Hepatocyte (in vitro differentiated cells): ENCODE data around the gene ITFG1. TPM values are rescaled to one million over a fixed set of nuclear protein-coding genes. Genes with fewer than 3 reads are reported as not detected.

ENCODE experiments used
- DNase-seq: peaks from one replicate; pipeline ENCODE4 v3.0.0-alpha.2; 2016; ENCODE audit warnings: low spot score
- H2AFZ ChIP-seq: fragments of 200-600 bp; sonication (generic); 2 replicates; pipeline ENCODE4 v1.6.0; 2016; ENCODE audit warnings: antibody characterized with exemption, mild to moderate bottlenecking
- H3K27ac ChIP-seq: fragments of 200-600 bp; sonication (generic); 2 replicates; pipeline ENCODE4 v1.5.1; 2016; ENCODE audit warnings: mild to moderate bottlenecking
- H3K27me3 ChIP-seq: fragments of 200-600 bp; sonication (generic); 2 replicates; pipeline ENCODE4 v1.6.1; 2016
- H3K36me3 ChIP-seq: fragments of 200-600 bp; sonication (generic); replicated peaks from 2 replicates; pipeline ENCODE4 v1.5.1; 2016; ENCODE audit warnings: low read depth; ENCODE audit not compliant: insufficient read depth
- H3K4me1 ChIP-seq: fragments of 200-600 bp; sonication (generic); 2 replicates; pipeline ENCODE4 v1.5.1; 2016; ENCODE audit warnings: mild to moderate bottlenecking, moderate library complexity; ENCODE audit not compliant: insufficient read depth
- H3K4me2 ChIP-seq: fragments of 200-600 bp; sonication (generic); 2 replicates; pipeline ENCODE4 v1.6.0; 2016
- H3K4me3 ChIP-seq: fragments of 200-600 bp; sonication (generic); 2 replicates; pipeline ENCODE4 v1.5.1; 2016; ENCODE audit warnings: mild to moderate bottlenecking
- H3K79me2 ChIP-seq: fragments of 200-600 bp; sonication (generic); 2 replicates; pipeline ENCODE4 v1.6.0; 2017; ENCODE audit warnings: mild to moderate bottlenecking
- H3K9me2 ChIP-seq: fragments of 200-600 bp; sonication (generic); replicated peaks from 2 replicates; pipeline ENCODE4 v1.6.0; 2017; ENCODE audit warnings: mild to moderate bottlenecking; ENCODE audit not compliant: insufficient read depth
- H3K9me3 ChIP-seq: fragments of 200-600 bp; sonication (generic); 2 replicates; pipeline ENCODE4 v1.5.1; 2016; ENCODE audit warnings: low read depth, mild to moderate bottlenecking
- H4K20me1 ChIP-seq: fragments of 200-600 bp; sonication (generic); 2 replicates; pipeline ENCODE4 v1.6.0; 2016; ENCODE audit warnings: mild to moderate bottlenecking; ENCODE audit not compliant: insufficient read depth, poor library complexity, severe bottlenecking
- EZH2 ChIP-seq: fragments of 200-600 bp; sonication (generic); IDR thresholded peaks from 2 replicates; pipeline ENCODE4 v1.6.1; 2016; ENCODE audit warnings: antibody characterized with exemption, mild to moderate bottlenecking, borderline replicate concordance
- EZH2phosphoT487 ChIP-seq: fragments of 200-600 bp; sonication (generic); IDR thresholded peaks from one replicate; pipeline ENCODE4 v1.6.1; 2018; ENCODE audit warnings: antibody characterized with exemption, mild to moderate bottlenecking, low read depth, moderate library complexity; ENCODE audit not compliant: unreplicated experiment, severe bottlenecking
- WGBS: methylation state at CpG from one replicate; pipeline ENCODE4 v1.1.6; 2016; ENCODE audit warnings: low lambda C conversion rate; ENCODE audit errors: missing lambda C conversion rate; 5-methylcytosine and 5-hydroxymethylcytosine counted together
- polyA plus RNA-seq: library from polyadenylated mRNA; unstranded; fragments of >200 nt; fragmentation: Nextera tagmentation; extraction: Ambion mirVana; gene quantifications from 2 replicates; pipeline ENCODE4 v1.2.1, GENCODE V29; 2016
- total RNA-seq: library from RNA; depleted of rRNA; stranded (reverse); fragments of >200 nt; gene quantifications from 2 replicates; pipeline ENCODE4 v1.2.3, GENCODE V29; 2014
- TF ChIP-seq, protein P1 (sequence below): fragments of 200-600 bp; sonication (generic); IDR thresholded peaks from 2 replicates; pipeline ENCODE4 v1.5.1; 2016; ENCODE audit warnings: antibody characterized with exemption, mild to moderate bottlenecking; ENCODE audit not compliant: poor library complexity

The ITFG1 gene
- total and polyA plus RNA-seq, 2 experiments from 2014 or later, result 87.8 to 91.4 TPM

DNA sequence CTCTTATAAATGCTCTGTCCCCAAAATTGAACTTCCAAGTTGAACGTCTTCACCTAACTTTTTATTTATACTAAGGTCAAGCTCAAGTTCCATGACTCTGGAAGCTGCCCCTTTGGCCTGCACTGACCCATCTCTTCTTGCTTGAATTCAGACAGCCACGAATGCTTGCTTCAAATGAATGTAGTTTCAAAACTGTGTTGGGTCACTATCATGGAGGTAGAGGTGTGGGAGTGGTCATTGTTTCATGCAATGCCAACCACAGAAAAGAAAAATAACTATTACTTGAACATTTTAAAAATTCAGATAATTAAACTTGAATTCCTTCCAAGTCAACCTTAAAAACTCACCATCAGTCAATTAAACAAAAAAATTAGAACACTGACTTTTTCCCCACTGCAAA lies 2.5 kb downstream of the ITFG1 start:
- H4K20me1 ChIP-seq, result no peaks in the 10 kb centered on the region
- no peak overlapping the region for H3K27ac ChIP-seq
- no peak overlapping the region for H2AFZ ChIP-seq
- H3K4me2 ChIP-seq, result no peak overlapping the region
- H3K4me1 ChIP-seq, result peaks cover 17% of the 10 kb centered on the region
- H3K27me3 ChIP-seq, result no peaks in the 10 kb centered on the region
- WGBS, result 97% methylated on average over 2 of the region's 2 CpGs
- H3K36me3 ChIP-seq, result no peaks in the 10 kb centered on the region
- no peaks in the 10 kb centered on the region for H3K9me2 ChIP-seq
- no peak for DNase-seq
- TF ChIP-seq EZH2 (no peak), EZH2phosphoT487 (no peak)
- TF ChIP-seq, protein P1, sequence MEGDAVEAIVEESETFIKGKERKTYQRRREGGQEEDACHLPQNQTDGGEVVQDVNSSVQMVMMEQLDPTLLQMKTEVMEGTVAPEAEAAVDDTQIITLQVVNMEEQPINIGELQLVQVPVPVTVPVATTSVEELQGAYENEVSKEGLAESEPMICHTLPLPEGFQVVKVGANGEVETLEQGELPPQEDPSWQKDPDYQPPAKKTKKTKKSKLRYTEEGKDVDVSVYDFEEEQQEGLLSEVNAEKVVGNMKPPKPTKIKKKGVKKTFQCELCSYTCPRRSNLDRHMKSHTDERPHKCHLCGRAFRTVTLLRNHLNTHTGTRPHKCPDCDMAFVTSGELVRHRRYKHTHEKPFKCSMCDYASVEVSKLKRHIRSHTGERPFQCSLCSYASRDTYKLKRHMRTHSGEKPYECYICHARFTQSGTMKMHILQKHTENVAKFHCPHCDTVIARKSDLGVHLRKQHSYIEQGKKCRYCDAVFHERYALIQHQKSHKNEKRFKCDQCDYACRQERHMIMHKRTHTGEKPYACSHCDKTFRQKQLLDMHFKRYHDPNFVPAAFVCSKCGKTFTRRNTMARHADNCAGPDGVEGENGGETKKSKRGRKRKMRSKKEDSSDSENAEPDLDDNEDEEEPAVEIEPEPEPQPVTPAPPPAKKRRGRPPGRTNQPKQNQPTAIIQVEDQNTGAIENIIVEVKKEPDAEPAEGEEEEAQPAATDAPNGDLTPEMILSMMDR, result no peak
- no peaks in the 10 kb centered on the region for H3K9me3 ChIP-seq
- peaks cover 38% of the 10 kb centered on the region for H3K79me2 ChIP-seq
- H3K4me3 ChIP-seq, result no peak overlapping the region

DNA sequence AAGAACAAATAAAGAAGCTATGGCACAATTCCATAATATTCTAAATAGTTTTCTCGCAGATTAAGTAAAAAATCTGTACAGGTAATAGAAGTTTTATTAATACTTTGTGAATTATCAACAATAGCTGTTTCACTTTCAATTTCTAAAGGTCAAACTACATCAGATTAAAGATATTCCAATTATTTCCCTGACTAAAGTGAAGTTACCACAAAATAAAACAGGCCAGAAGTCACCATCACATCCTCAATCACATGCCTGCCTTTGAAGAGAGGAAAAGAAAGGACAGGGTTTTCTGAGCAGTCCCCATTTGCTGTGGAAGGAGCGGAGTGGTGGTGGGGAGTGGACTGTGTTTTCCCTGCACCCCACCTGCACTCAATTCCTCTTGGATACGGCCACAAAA lies 11.1 kb downstream of the ITFG1 start:
- no peak for TF ChIP-seq EZH2
- TF ChIP-seq, protein P1, result no peak
- TF ChIP-seq EZH2phosphoT487, result no peak
- Histone ChIP-seq H3K36me3 (no peaks in the 10 kb centered on the region), H3K9me2 (no peaks in the 10 kb centered on the region), H3K27me3 (no peaks in the 10 kb centered on the region), H3K4me2 (no peak overlapping the region), H2AFZ (no peak overlapping the region), H3K9me3 (no peaks in the 10 kb centered on the region), H3K79me2 (peaks cover 3% of the 10 kb centered on the region), H3K4me1 (peaks cover 4% of the 10 kb centered on the region), H3K4me3 (no peak overlapping the region), H4K20me1 (no peaks in the 10 kb centered on the region), H3K27ac (no peak overlapping the region)
- 100% methylated on average over 3 of the region's 3 CpGs for WGBS
- DNase-seq, result no peak

DNA sequence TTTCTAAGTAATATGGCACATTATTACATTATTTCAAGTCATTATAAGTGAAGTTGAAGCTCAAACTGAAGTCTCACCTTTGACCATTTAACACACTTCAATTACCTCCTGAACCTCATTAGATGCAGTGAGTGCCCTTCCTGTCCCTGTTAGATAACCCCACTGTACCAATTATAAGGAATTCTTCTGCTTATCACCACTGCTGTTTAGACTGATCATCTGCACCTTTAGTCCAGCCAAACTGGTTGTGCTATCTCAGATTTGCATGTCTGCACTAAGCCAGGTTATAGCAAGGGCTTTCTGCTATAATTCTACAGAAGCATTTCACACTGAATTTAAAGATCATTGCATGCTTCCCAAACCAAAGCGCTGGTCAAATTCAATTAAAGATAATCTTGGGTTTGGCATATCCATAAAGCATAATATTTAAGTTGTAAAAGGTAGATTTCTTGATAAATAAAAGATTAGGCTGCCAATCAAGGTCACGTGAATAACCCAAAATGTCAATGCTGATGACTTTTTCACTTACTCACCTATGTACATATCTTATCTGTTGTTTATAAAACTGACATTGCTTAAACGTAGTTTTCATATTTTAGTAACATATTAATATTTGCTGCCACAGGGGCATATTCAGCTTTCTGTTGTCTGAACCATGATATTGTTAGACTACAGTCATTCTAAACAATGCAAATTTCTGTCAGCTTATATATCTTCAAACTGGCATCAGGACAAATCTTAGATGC lies 11.9 kb downstream of the ITFG1 start:
- H3K27me3 ChIP-seq, result no peaks in the 10 kb centered on the region
- H3K9me3 ChIP-seq, result no peaks in the 10 kb centered on the region
- peaks cover 6% of the 10 kb centered on the region for H3K79me2 ChIP-seq
- 77% methylated on average over 3 of the region's 3 CpGs for WGBS
- no peak overlapping the region for H3K4me3 ChIP-seq
- no peak for DNase-seq
- H3K9me2 ChIP-seq, result no peaks in the 10 kb centered on the region
- peaks cover 4% of the 10 kb centered on the region for H3K4me1 ChIP-seq
- no peak overlapping the region for H3K4me2 ChIP-seq
- no peaks in the 10 kb centered on the region for H3K36me3 ChIP-seq
- H2AFZ ChIP-seq, result no peak overlapping the region
- H4K20me1 ChIP-seq, result no peaks in the 10 kb centered on the region
- H3K27ac ChIP-seq, result no peak overlapping the region
- TF ChIP-seq EZH2, result no peak
- no peak for TF ChIP-seq EZH2phosphoT487
- TF ChIP-seq, protein P1, result no peak
